ENCODE measurements around the gene ADD2. TPM values are rescaled to one million over a fixed set of nuclear protein-coding genes. Genes with fewer than 3 reads are reported as not detected.

ADD2 gene
- total RNA-seq, 1 experiment from 2014 or later = 4.4 TPM

DNA sequence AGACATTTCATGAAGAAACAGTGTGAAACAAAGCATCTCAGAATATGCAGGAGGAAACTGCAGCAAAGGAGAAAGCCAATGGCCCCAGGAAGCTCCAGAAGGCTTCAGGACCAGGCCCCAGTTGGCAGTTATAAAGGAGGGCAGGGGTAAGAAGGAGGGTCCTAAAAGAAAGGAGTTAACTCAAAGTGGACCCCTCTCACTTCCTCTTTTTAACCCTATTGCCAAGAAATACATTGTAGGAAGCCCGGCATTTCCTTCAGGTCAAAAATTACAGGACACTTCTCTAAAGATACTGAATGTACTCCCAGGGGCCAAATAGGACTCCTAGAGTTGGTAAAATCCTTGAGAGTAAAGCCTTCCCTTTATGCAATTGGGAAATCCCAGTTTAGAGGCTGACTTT, 137.2 kb downstream of the ADD2 start:
- no peak for TF ChIP-seq EZH2 (IDR thresholded peaks at IDR 0.05; ENCODE audit: low read length, unreplicated experiment)
- TF ChIP-seq, protein P1, sequence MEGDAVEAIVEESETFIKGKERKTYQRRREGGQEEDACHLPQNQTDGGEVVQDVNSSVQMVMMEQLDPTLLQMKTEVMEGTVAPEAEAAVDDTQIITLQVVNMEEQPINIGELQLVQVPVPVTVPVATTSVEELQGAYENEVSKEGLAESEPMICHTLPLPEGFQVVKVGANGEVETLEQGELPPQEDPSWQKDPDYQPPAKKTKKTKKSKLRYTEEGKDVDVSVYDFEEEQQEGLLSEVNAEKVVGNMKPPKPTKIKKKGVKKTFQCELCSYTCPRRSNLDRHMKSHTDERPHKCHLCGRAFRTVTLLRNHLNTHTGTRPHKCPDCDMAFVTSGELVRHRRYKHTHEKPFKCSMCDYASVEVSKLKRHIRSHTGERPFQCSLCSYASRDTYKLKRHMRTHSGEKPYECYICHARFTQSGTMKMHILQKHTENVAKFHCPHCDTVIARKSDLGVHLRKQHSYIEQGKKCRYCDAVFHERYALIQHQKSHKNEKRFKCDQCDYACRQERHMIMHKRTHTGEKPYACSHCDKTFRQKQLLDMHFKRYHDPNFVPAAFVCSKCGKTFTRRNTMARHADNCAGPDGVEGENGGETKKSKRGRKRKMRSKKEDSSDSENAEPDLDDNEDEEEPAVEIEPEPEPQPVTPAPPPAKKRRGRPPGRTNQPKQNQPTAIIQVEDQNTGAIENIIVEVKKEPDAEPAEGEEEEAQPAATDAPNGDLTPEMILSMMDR (conservative IDR thresholded peaks at IDR 0.05; ENCODE audit: low read depth, low read length) = no peak
- no peak for TF ChIP-seq EZH2phosphoT487 (IDR thresholded peaks at IDR 0.05; ENCODE audit: borderline replicate concordance, low read length)
- no peaks in the 10 kb centered on the region for H3K9me2 ChIP-seq (replicated peaks; ENCODE audit: low read length)
- no peaks in the 10 kb centered on the region for H4K20me1 ChIP-seq (ENCODE audit: low read length)
- H3K4me2 ChIP-seq (ENCODE audit: low read length) = no peak overlapping the region
- no peak overlapping the region for H3K27ac ChIP-seq (ENCODE audit: low read length)
- H2AFZ ChIP-seq (ENCODE audit: low read length) = no peak overlapping the region
- H3K79me2 ChIP-seq (ENCODE audit: low read length) = no peaks in the 10 kb centered on the region
- no peaks in the 10 kb centered on the region for H3F3A ChIP-seq (ENCODE audit: low read length, unreplicated experiment)
- no peak overlapping the region for H3K9ac ChIP-seq (ENCODE audit: low read length)
- DNase-seq = no peak
- no peaks in the 10 kb centered on the region for H3K9me3 ChIP-seq (ENCODE audit: low read length)
- ChIA-PET CTCF (no interaction called here), POLR2A (ENCODE audit: unreplicated experiment) (no interaction called here)
- peaks cover 11% of the 10 kb centered on the region for H3K4me1 ChIP-seq (ENCODE audit: insufficient read depth, low read length)
- no peaks in the 10 kb centered on the region for H3K36me3 ChIP-seq (ENCODE audit: low read depth, low read length)
- no peak for ATAC-seq
- BruUV-seq (replicated peaks) = no TSS peak
- intact Hi-C loops (cut with micrococcal nuclease) = no loop called here
- no peaks in the 10 kb centered on the region for H3K27me3 ChIP-seq (ENCODE audit: low read length)
- no peak overlapping the region for H3K4me3 ChIP-seq (ENCODE audit: low read length)

DNA sequence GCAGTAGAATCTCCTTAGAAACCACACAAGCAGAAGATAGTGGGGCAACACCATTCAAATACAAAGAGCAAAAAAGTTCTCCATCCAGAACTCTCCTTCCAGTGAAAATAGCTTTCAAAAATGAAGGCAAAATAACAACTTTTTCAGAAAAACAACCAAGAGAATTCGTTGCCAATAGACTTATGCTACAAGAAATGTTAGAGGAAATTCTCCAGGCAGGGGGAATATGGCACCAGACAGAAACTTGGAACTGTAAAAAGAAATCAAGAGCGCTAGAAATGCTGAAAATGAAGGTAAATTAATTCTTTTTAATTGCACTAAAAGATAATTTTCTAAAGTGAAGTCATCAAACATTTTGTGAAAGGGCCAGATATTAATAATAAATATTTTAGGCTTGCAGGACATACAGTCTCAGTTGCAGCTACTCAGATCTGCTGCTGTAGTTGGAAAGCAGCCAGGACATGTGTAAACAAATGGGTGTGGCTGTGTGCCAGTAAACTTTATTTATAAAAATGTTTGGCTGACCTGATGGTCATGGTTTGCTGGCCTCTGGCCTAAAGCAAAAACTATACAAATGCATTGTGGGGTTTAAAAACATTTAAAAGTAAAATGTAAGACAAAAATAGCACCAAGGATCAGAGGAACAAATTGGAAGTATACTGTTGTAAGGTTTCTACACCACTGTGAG, 140.6 kb downstream of the ADD2 start:
- peak; percentile 76 for DNase-seq
- CTCF ChIA-PET = interaction anchor here (0.9 kb wide), 1 partner anchor 10 kb away, joined by 3 read pairs; no protein-coding TSS in a partner anchor

More for the DNA sequence above, 140.6 kb downstream of the ADD2 start:
- intact Hi-C loops (cut with micrococcal nuclease) = no loop called here
- POLR2A ChIA-PET (ENCODE audit: unreplicated experiment) = no interaction called here
- no peaks in the 10 kb centered on the region for H3K9me2 ChIP-seq (replicated peaks; ENCODE audit: low read length)
- H3K36me3 ChIP-seq (ENCODE audit: low read depth, low read length) = no peaks in the 10 kb centered on the region
- H3K27me3 ChIP-seq (ENCODE audit: low read length) = no peaks in the 10 kb centered on the region
- 0 out of 2 replicates have a peak overlapping the region, but pooled peaks have one; percentile 14 for H2AFZ ChIP-seq (ENCODE audit: low read length)
- H3K4me3 ChIP-seq (ENCODE audit: low read length) = no peak overlapping the region
- TF ChIP-seq EZH2phosphoT487 (IDR thresholded peaks at IDR 0.05; ENCODE audit: borderline replicate concordance, low read length) (no peak), EZH2 (IDR thresholded peaks at IDR 0.05; ENCODE audit: low read length, unreplicated experiment) (no peak)
- TF ChIP-seq, protein P1 (conservative IDR thresholded peaks at IDR 0.05; ENCODE audit: low read depth, low read length) = no peak
- no peak overlapping the region for H3K4me2 ChIP-seq (ENCODE audit: low read length)
- H3F3A ChIP-seq (ENCODE audit: low read length, unreplicated experiment) = no peaks in the 10 kb centered on the region
- no peak overlapping the region for H3K27ac ChIP-seq (ENCODE audit: low read length)
- H3K9ac ChIP-seq (ENCODE audit: low read length) = no peak overlapping the region
- no peaks in the 10 kb centered on the region for H3K9me3 ChIP-seq (ENCODE audit: low read length)
- no TSS peak for BruUV-seq (replicated peaks)
- H3K79me2 ChIP-seq (ENCODE audit: low read length) = no peaks in the 10 kb centered on the region
- H4K20me1 ChIP-seq (ENCODE audit: low read length) = no peaks in the 10 kb centered on the region
- peaks cover 11% of the 10 kb centered on the region for H3K4me1 ChIP-seq (ENCODE audit: insufficient read depth, low read length)
- ATAC-seq = peak; percentile 27; the same call in 1 of the 2 replicates

Data from PC-3 (cell line).